NT2/D1 (cell line): Measurements from ENCODE around the gene CRACR2A.

Experiments used
- DNase-seq: peaks from one replicate; pipeline ENCODE4 v3.0.0-alpha.2; 2011; ENCODE audit warnings: low read depth, low spot score
- H3K27me3 ChIP-seq: 2 replicates; pipeline ENCODE4 v1.6.0; 2011; ENCODE audit warnings: mild to moderate bottlenecking; ENCODE audit not compliant: insufficient read length, insufficient read depth
- H3K36me3 ChIP-seq: 2 replicates; pipeline ENCODE4 v1.6.1; 2011; ENCODE audit warnings: mild to moderate bottlenecking, low read length, mixed read lengths; ENCODE audit not compliant: insufficient read depth, insufficient read length
- H3K4me1 ChIP-seq: 2 replicates; pipeline ENCODE4 v1.5.1; 2011; ENCODE audit not compliant: insufficient read depth, insufficient read length
- H3K4me3 ChIP-seq: 2 replicates; pipeline ENCODE4 v1.5.1; 2011; ENCODE audit warnings: low read depth; ENCODE audit not compliant: insufficient read length
- H3K9ac ChIP-seq: 2 replicates; pipeline ENCODE4 v1.6.0; 2011; ENCODE audit warnings: low read depth; ENCODE audit not compliant: insufficient read length
- H3K9me3 ChIP-seq: 2 replicates; pipeline ENCODE4 v1.5.1; 2011; ENCODE audit warnings: mild to moderate bottlenecking, low read length; ENCODE audit not compliant: insufficient read depth
- SUZ12 ChIP-seq: IDR thresholded peaks from 2 replicates; pipeline ENCODE4 v1.6.1; 2011; ENCODE audit not compliant: insufficient read length, insufficient read depth; ENCODE audit errors: extremely low read depth
- YY1 ChIP-seq: IDR thresholded peaks from 2 replicates; pipeline ENCODE4 v1.6.1; 2011; ENCODE audit not compliant: insufficient read length, insufficient read depth
- ZNF274 ChIP-seq: IDR thresholded peaks from 2 replicates; pipeline ENCODE4 v1.6.1; 2011; ENCODE audit warnings: mild to moderate bottlenecking, low read depth, low read length

Gene CRACR2A

DNA sequence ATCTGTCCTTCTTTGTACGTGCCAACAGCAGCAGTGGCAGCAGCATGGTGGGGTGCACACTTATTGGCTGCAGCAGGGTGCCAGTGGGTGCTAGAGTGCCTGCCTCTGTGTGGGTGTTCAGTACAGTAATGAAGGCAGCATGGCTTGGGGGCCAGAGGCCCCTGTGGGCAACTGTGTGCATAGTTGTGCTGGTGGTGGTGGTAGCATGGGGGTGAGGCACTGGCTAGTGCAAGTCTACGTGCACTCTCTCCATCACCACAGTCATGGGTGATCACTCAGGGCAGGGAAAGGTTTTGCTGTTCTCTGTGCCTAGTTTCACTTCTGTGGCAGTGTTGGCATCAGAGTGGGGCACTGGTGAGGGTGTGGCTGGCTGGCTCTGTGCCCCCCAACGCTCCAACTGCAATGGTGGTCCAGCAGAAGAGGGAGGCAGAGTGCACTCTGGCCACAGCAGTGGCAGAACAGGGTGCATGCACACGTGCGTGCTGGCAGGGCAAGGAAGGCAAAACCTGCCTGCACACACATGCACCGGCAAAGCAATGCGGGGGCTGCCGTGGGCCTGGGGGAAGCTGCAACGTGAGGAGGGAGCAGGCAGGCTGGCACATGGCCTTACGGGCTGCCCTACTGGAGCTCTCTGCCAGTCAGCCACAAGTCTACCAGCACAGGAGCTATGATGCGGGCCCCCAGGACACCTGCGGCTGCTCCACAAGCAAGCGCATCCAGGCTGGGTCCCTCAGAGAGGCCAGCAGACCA lies 60.1 kb downstream of the CRACR2A start:
- Histone ChIP-seq H3K4me3 (no peak overlapping the region), H3K9me3 (no peaks in the 10 kb centered on the region), H3K9ac (no peak overlapping the region), H3K27me3 (no peaks in the 10 kb centered on the region), H3K36me3 (no peaks in the 10 kb centered on the region), H3K4me1 (no peaks in the 10 kb centered on the region)
- no peak for TF ChIP-seq ZNF274
- TF ChIP-seq SUZ12 = no peak
- TF ChIP-seq YY1 = no peak
- no peak for DNase-seq

- H3K36me3 ChIP-seq = no peaks in the 10 kb centered on the region
Observed at GRCh38 chr12:3686463-3686862, 66.4 kb downstream of the CRACR2A start.

DNA sequence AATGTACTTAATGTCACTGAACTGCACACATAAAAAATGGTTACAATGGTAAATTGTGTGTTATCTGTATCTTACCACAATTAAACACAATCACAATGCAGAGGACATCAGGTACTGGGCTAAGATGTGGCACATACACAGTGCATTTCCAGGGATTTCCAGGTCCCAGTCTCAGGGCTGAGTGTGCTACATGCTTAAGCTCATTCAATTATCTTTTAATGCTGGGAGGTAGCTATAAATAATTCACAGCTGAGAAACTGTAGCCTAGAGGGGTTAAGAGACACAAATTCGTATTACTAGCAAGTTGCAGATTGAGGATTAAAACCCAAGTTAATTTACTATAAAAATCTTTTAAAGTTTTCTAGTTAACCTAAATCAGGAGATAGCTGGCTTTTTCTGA lies 67.1 kb downstream of the CRACR2A start:
- Histone ChIP-seq H3K27me3 (no peaks in the 10 kb centered on the region), H3K4me1 (no peaks in the 10 kb centered on the region), H3K36me3 (no peaks in the 10 kb centered on the region), H3K4me3 (no peak overlapping the region), H3K9ac (no peak overlapping the region), H3K9me3 (no peaks in the 10 kb centered on the region)
- no peak for DNase-seq
- no peak for TF ChIP-seq YY1
- TF ChIP-seq SUZ12 = no peak
- no peak for TF ChIP-seq ZNF274

More at GRCh38 chr12:3686463-3686862, 66.4 kb downstream of the CRACR2A start:
- H3K9me3 ChIP-seq = no peaks in the 10 kb centered on the region
- H3K4me3 ChIP-seq = no peak overlapping the region
- no peak overlapping the region for H3K9ac ChIP-seq
- TF ChIP-seq ZNF274 (no peak), YY1 (no peak), SUZ12 (no peak)
- H3K27me3 ChIP-seq = no peaks in the 10 kb centered on the region
- H3K4me1 ChIP-seq = no peaks in the 10 kb centered on the region
- no peak for DNase-seq

- TF ChIP-seq ZNF274 (no peak), YY1 (no peak), SUZ12 (no peak)
- DNase-seq = no peak
- Histone ChIP-seq H3K4me3 (no peak overlapping the region), H3K9ac (no peak overlapping the region), H3K36me3 (no peaks in the 10 kb centered on the region), H3K4me1 (no peaks in the 10 kb centered on the region), H3K9me3 (no peaks in the 10 kb centered on the region), H3K27me3 (no peaks in the 10 kb centered on the region)
Observed at GRCh38 chr12:3684449-3685051, 68.4 kb downstream of the CRACR2A start.

DNA sequence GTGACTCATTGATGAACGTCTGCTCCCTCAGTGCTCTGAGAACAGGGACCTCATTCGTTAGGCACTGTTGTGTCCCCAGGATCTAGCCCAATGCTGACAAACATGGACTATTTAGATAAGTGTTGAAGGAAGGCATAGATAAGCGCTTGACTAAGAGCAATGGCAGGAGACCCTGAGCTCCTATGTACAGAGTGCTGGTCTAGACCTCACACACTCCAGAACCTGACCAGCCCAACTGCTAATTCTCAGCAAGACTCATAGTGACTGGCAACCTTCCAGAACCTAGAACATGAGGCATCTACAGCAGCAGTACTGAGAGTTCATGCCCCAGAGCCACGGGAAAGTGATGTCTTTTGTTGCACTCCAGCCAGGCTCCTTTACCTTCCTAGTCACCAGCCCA lies 69.2 kb downstream of the CRACR2A start:
- Histone ChIP-seq H3K9me3 (no peaks in the 10 kb centered on the region), H3K4me1 (no peaks in the 10 kb centered on the region), H3K27me3 (no peaks in the 10 kb centered on the region), H3K4me3 (no peak overlapping the region), H3K9ac (no peak overlapping the region), H3K36me3 (no peaks in the 10 kb centered on the region)
- no peak for DNase-seq
- TF ChIP-seq YY1 (no peak), ZNF274 (no peak), SUZ12 (no peak)

GRCh38 chr12:3681595-3682061 lies 71.3 kb downstream of the CRACR2A start:
- H3K27me3 ChIP-seq = no peaks in the 10 kb centered on the region
- no peak overlapping the region for H3K9ac ChIP-seq
- no peaks in the 10 kb centered on the region for H3K4me1 ChIP-seq
- H3K4me3 ChIP-seq = no peak overlapping the region
- no peaks in the 10 kb centered on the region for H3K9me3 ChIP-seq
- no peak for DNase-seq
- H3K36me3 ChIP-seq = no peaks in the 10 kb centered on the region
- TF ChIP-seq ZNF274 (no peak), YY1 (no peak), SUZ12 (no peak)

DNA sequence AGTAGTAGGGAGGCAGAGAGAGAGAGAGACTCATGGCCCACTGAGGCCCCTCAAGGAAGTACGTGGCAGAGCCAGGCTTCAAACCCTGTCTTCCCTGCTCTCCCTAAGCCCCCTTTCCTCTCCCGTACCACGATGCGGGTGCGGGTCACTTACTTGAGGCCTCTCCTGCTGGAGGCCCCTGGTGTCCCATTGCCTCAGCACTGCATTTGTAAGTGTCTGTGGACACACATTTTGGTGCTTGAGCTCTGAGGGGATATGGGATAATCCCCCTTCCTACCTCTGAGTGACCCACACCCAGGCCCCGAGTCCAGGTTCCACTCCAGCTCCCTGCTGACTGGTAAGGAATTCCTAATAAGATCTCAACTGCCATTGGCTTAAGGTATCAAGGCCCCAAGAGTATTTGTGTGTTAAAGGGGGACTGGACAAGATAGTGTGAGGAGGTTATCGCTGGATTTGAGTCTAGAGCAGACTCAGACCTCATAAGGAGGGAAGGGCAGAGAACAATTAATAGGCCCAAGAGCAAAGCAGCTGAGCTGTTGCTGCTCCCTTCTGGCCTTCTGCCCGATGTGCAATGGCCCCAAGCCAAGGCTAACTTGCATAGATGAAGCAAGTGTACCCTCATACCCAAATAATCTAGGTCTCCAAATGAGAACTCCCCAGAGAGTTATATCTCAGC lies 71.9 kb downstream of the CRACR2A start:
- Histone ChIP-seq H3K4me3 (no peak overlapping the region), H3K4me1 (no peaks in the 10 kb centered on the region), H3K9ac (no peak overlapping the region), H3K36me3 (no peaks in the 10 kb centered on the region), H3K27me3 (no peaks in the 10 kb centered on the region), H3K9me3 (no peaks in the 10 kb centered on the region)
- no peak for DNase-seq
- TF ChIP-seq ZNF274 (no peak), SUZ12 (no peak), YY1 (no peak)
